ENCODE measurements around the gene SCARB2.

Gene SCARB2, protein sequence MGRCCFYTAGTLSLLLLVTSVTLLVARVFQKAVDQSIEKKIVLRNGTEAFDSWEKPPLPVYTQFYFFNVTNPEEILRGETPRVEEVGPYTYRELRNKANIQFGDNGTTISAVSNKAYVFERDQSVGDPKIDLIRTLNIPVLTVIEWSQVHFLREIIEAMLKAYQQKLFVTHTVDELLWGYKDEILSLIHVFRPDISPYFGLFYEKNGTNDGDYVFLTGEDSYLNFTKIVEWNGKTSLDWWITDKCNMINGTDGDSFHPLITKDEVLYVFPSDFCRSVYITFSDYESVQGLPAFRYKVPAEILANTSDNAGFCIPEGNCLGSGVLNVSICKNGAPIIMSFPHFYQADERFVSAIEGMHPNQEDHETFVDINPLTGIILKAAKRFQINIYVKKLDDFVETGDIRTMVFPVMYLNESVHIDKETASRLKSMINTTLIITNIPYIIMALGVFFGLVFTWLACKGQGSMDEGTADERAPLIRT

DNA sequence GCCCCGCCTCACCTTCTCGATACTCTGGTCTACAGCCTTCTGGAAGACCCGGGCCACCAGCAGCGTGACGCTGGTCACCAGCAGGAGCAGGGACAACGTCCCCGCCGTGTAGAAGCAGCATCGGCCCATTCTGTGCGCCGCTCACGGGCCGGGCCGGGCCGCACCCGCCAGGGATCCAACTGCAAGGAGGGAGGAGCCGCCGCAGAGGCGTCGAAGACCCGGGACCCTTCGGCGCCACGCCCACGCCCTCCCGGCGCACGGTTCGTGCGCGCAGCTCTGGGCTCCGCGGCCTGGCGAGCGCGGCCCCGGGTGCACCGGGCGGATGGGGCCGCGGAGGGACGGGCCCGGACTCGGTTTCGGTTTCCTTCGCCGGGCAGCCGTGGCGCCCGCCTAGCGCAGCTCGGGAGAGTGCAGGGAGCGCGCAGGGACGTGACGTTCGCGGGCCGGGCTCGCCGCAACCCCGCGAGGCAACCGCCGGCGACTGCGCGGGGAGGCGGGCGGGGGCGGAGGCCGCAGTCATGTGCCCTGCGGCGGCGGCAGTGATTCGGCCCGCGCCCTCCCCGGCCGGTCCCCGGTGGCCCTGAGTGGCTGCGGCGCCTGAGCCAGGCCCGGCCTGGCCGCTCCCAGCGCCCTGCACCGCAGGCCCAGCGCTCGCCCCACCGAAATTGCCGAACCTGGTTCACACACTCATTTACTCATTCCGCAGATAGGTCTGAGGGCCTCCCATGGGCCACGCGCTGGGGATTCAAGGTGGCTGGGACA is at the start of gene SCARB2:
TSS of gene SCARB2 (minus strand) at position 410 of the 762 bp plus-strand sequence. CDS start at position 129, 281 bp downstream.
- peak within 1 kb of the TSS; percentile 77 for H3K9ac ChIP-seq (ENCODE audit: low read length)
- no peaks in the 10 kb centered on the region for H3K36me3 ChIP-seq (ENCODE audit: control insufficient read depth, insufficient read depth, low read length)
- no peaks in the 10 kb centered on the region for H3K9me3 ChIP-seq (ENCODE audit: control insufficient read depth, low read length)
- H3K27me3 ChIP-seq (ENCODE audit: control insufficient read depth, insufficient read depth, low read length): no peaks in the 10 kb centered on the region
- H3K4me1 ChIP-seq (ENCODE audit: control insufficient read depth, insufficient read depth, low read length): peaks cover 50% of the 10 kb centered on the region
- peak within 1 kb of the TSS; percentile 67 for H3K4me3 ChIP-seq (ENCODE audit: low read length)

DNA sequence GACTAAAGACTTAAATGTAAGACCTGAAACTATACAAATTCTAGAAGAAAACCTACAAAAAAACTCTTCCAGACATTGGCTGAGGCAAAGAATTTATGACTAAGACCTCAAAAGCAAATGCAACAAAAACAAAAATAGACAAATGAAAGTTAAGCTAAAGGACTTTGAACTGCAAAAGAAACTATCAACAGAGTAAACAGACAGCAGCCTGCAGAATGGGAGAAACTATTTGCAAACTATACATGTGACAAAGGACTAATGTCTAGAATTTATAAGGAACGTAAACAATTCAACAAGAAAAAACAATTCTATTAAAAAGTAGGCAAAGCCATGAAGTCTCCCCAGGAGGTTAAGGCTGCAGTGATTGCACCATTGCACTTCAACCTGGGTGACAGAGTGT is 46.9 kb upstream of the SCARB2 start:
- Histone ChIP-seq H3K4me3 (ENCODE audit: low read length) (no peak overlapping the region), H3K4me1 (ENCODE audit: control insufficient read depth, insufficient read depth, low read length) (peaks cover 7% of the 10 kb centered on the region), H3K36me3 (ENCODE audit: control insufficient read depth, insufficient read depth, low read length) (no peaks in the 10 kb centered on the region), H3K9ac (ENCODE audit: low read length) (no peak overlapping the region), H3K9me3 (ENCODE audit: control insufficient read depth, low read length) (no peaks in the 10 kb centered on the region), H3K27me3 (ENCODE audit: control insufficient read depth, insufficient read depth, low read length) (no peaks in the 10 kb centered on the region)

DNA sequence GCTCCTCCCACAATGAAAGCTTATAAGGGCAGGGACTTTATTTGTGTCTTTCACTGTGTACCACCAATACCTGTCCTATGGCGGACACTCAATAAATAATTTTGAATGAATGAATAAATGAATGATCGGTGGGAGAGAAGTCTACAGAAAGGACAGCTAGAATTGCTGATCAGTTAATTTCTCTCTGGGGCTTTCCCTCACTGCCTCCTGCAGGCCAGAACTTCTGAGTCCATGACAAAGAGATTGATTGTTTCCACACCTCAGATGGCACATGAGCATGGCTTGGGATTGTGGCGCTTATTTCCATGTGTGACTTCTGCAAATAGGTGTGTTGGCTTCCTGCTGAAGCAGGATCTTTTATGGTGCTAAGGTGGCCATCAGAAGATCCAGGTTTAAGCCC is 44.2 kb upstream of the SCARB2 start:
- no peak overlapping the region for H3K4me3 ChIP-seq (ENCODE audit: low read length)
- no peaks in the 10 kb centered on the region for H3K36me3 ChIP-seq (ENCODE audit: control insufficient read depth, insufficient read depth, low read length)
- H3K27me3 ChIP-seq (ENCODE audit: control insufficient read depth, insufficient read depth, low read length): no peaks in the 10 kb centered on the region
- no peak overlapping the region for H3K9ac ChIP-seq (ENCODE audit: low read length)
- H3K9me3 ChIP-seq (ENCODE audit: control insufficient read depth, low read length): no peaks in the 10 kb centered on the region
- peaks cover 7% of the 10 kb centered on the region for H3K4me1 ChIP-seq (ENCODE audit: control insufficient read depth, insufficient read depth, low read length)

DNA sequence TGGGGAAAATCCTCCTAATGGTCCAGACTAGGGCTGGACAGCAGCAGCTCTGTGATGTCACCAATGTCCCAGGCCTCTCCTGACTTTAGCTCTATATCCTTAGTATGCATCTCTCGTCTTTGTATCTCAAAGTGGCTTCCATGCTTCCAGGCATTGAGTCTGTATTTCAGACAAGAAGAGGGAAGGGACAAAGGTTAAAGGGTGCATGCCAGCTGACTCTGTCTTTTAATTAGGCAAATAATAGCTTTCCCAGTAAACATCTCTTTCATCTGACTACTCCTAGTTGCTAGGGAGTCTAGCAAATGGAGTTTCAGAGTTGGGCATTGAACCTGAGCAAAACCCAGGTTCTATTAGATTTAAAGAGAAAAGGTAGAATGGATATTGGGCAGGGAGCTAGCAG is 43.3 kb upstream of the SCARB2 start:
- H3K9ac ChIP-seq (ENCODE audit: low read length): no peak overlapping the region
- H3K4me3 ChIP-seq (ENCODE audit: low read length): no peak overlapping the region
- H3K9me3 ChIP-seq (ENCODE audit: control insufficient read depth, low read length): no peaks in the 10 kb centered on the region
- H3K27me3 ChIP-seq (ENCODE audit: control insufficient read depth, insufficient read depth, low read length): no peaks in the 10 kb centered on the region
- no peaks in the 10 kb centered on the region for H3K36me3 ChIP-seq (ENCODE audit: control insufficient read depth, insufficient read depth, low read length)
- H3K4me1 ChIP-seq (ENCODE audit: control insufficient read depth, insufficient read depth, low read length): peaks cover 12% of the 10 kb centered on the region

DNA sequence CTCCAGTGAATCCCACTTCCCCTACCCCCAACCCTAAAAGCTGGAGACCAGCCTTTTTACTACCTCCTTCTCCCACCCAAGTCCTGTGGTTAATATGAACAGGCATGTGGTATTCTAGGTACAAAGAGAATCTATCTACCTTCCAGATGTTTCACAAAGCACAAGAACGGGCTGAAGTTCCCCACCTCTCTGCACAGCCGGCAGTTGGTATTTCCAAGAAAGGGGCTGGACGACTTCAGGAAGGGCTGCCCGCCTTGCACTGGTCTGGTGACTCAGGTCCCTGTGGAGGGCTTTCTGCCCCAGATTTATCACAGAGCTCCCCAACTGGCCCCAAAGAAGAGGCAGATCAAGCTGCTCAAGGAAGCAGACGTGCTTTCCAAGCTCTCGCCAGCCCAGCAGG is 42.4 kb upstream of the SCARB2 start:
- H3K27me3 ChIP-seq (ENCODE audit: control insufficient read depth, insufficient read depth, low read length): no peaks in the 10 kb centered on the region
- H3K4me3 ChIP-seq (ENCODE audit: low read length): no peak overlapping the region
- H3K9me3 ChIP-seq (ENCODE audit: control insufficient read depth, low read length): no peaks in the 10 kb centered on the region
- peaks cover 15% of the 10 kb centered on the region for H3K4me1 ChIP-seq (ENCODE audit: control insufficient read depth, insufficient read depth, low read length)
- no peak overlapping the region for H3K9ac ChIP-seq (ENCODE audit: low read length)
- H3K36me3 ChIP-seq (ENCODE audit: control insufficient read depth, insufficient read depth, low read length): no peaks in the 10 kb centered on the region

DNA sequence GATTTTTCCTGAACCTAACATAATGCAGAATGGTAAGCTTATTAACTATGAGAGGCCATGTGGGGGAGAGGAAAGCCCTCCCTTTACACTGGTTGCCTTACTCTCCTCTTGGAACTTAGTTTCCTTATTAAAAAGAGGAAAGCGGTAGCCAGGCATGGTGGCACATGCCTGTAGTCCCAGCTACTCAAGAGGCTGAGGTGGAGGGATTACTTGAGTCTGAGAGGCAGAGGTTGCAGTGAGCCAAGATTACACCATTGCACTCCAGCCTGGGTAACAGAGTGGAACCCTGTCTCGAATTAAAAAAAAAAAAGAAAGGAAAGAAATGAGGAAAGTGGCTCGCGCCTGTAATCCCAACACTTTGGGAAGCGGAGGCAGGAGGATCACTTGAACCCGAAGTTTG is 39.9 kb upstream of the SCARB2 start:
- Histone ChIP-seq H3K36me3 (ENCODE audit: control insufficient read depth, insufficient read depth, low read length) (no peaks in the 10 kb centered on the region), H3K9me3 (ENCODE audit: control insufficient read depth, low read length) (no peaks in the 10 kb centered on the region), H3K9ac (ENCODE audit: low read length) (no peak overlapping the region), H3K4me3 (ENCODE audit: low read length) (no peak overlapping the region), H3K27me3 (ENCODE audit: control insufficient read depth, insufficient read depth, low read length) (no peaks in the 10 kb centered on the region), H3K4me1 (ENCODE audit: control insufficient read depth, insufficient read depth, low read length) (peaks cover 8% of the 10 kb centered on the region)

DNA sequence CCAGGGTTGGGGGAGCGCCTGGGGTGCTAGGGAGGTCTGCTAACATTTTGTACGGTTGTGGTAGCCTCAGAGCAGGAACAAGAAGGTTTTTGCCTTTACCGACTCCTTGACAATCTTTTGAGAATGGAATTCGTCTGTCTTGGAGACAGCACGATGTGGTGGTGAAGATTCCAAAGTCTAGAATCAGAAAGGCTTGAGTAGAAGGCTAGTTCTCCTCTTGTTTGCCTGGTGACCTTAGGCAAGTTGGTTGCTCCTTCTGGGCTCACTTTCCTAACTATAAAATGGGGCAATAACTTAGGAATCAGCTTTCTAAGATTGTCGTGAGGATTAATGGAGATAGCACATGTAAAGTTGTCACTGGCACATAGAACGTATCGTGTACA is 38.6 kb upstream of the SCARB2 start:
- no peaks in the 10 kb centered on the region for H3K36me3 ChIP-seq (ENCODE audit: control insufficient read depth, insufficient read depth, low read length)
- H3K27me3 ChIP-seq (ENCODE audit: control insufficient read depth, insufficient read depth, low read length): no peaks in the 10 kb centered on the region
- H3K4me3 ChIP-seq (ENCODE audit: low read length): peak overlapping the region; percentile 88
- no peaks in the 10 kb centered on the region for H3K9me3 ChIP-seq (ENCODE audit: control insufficient read depth, low read length)
- H3K9ac ChIP-seq (ENCODE audit: low read length): peak overlapping the region; percentile 68
- H3K4me1 ChIP-seq (ENCODE audit: control insufficient read depth, insufficient read depth, low read length): peaks cover 8% of the 10 kb centered on the region

DNA sequence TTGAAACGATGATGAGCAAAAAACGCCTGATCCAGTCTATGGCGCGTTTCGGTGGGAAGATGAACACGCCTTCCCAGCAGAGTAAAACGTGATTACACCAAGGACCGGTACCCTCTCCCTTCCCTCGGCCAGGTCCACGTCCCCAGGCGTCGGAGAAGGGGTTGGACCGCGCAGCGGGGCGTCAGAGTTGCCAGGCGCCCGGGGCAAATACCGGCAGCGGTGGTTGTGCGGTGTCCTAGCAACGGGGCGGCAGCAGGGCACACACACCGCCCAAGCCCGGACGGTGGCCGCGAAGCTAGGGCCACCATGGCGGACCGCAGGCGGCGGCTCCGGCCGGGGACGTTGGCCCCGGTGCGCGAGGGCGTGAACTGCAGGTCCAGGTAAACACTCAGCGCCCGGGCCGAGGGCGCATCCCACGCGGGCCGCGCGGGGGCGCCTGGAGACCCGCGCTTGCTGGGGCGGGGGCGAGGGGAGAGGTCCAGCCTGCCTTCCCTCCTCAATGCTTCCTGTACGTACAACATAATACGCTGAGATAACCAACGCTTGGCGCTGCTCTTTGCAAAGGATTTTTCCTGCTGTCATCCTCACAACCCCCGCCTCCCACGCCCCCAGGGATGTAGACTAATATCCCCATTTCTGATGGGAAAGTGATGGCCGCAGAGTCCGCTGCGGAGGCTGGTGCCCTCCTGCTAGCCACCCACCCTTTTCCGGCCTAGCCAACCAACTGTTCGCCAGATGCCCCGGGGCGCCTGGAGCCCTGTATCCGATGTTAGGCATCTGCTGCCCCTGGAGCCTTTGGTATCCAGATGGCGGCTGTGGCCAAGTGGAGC is 38.0 kb upstream of the SCARB2 start, which contains the start of gene FAM47E:
TSS of gene FAM47E (plus strand) at position 281 of the 830 bp plus-strand sequence. CDS start at position 307, 26 bp downstream.
- Histone ChIP-seq H3K9me3 (ENCODE audit: control insufficient read depth, low read length) (no peaks in the 10 kb centered on the region), H3K27me3 (ENCODE audit: control insufficient read depth, insufficient read depth, low read length) (no peaks in the 10 kb centered on the region), H3K9ac (ENCODE audit: low read length) (peak within 1 kb of the TSS; percentile 68), H3K36me3 (ENCODE audit: control insufficient read depth, insufficient read depth, low read length) (no peaks in the 10 kb centered on the region), H3K4me3 (ENCODE audit: low read length) (peak within 1 kb of the TSS; percentile 88), H3K4me1 (ENCODE audit: control insufficient read depth, insufficient read depth, low read length) (peaks cover 8% of the 10 kb centered on the region)

DNA sequence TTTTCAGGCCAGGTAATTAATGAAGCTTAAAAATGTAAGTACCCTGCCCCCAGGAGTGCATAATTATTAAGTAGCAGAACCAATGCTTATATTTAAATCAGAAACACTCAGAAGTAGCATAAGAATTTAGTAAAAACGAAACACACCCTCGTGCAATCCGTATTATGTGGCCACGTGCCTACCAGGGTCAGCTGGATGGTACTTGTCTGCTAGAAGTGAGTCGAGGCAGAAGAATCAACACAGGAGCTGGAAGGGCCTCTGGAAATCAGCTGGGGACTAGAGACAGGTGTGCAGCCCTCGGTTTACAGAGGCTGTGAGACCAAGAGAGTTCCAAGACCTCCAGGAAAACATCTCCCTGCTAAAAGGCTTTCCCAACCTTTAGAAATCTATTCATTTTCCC is 37.3 kb upstream of the SCARB2 start:
- Histone ChIP-seq H3K4me3 (ENCODE audit: low read length) (peak overlapping the region; percentile 88), H3K9ac (ENCODE audit: low read length) (peak overlapping the region; percentile 68), H3K9me3 (ENCODE audit: control insufficient read depth, low read length) (no peaks in the 10 kb centered on the region), H3K36me3 (ENCODE audit: control insufficient read depth, insufficient read depth, low read length) (no peaks in the 10 kb centered on the region), H3K4me1 (ENCODE audit: control insufficient read depth, insufficient read depth, low read length) (peaks cover 8% of the 10 kb centered on the region), H3K27me3 (ENCODE audit: control insufficient read depth, insufficient read depth, low read length) (no peaks in the 10 kb centered on the region)

DNA sequence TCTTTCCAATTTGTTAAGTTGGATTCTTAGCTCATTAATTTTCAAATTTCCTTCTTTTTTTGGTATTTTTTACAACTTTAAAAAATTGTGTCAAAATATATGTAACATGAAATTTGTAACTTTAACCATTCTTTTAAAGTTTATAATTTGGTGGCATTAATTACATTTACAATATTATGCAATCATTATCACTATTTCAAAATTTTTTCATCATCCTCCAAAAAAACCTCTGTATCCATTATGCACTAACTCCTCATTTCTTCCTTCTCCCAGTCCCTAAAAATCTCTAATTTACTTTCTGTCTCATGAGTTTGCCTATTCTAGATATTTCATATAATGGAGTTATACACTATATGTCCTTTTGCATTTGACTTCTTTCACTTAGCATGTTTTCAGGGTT is 33.2 kb upstream of the SCARB2 start:
- H3K36me3 ChIP-seq (ENCODE audit: control insufficient read depth, insufficient read depth, low read length): no peaks in the 10 kb centered on the region
- no peaks in the 10 kb centered on the region for H3K27me3 ChIP-seq (ENCODE audit: control insufficient read depth, insufficient read depth, low read length)
- no peaks in the 10 kb centered on the region for H3K9me3 ChIP-seq (ENCODE audit: control insufficient read depth, low read length)
- H3K9ac ChIP-seq (ENCODE audit: low read length): no peak overlapping the region
- H3K4me1 ChIP-seq (ENCODE audit: control insufficient read depth, insufficient read depth, low read length): peaks cover 2% of the 10 kb centered on the region
- no peak overlapping the region for H3K4me3 ChIP-seq (ENCODE audit: low read length)

DNA sequence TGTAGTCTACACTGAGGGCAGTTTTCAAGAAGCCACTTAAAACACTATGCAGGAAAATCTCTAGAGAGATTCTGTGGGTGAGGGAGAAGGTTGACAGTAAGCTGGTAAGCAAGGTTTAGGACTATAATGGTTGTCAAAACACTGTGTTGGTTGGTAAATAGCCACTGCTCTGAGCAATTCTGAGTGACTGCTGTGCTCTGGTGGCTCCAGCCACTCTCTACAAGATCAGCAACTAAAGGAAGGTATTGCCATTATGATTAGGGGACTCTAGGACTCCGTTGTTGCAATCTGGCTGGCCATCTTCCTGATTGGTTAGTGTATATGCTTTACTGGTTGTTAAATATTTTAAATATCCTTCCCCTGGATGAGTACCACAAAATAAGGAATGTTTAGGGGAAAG is 32.4 kb upstream of the SCARB2 start:
- no peaks in the 10 kb centered on the region for H3K27me3 ChIP-seq (ENCODE audit: control insufficient read depth, insufficient read depth, low read length)
- H3K9me3 ChIP-seq (ENCODE audit: control insufficient read depth, low read length): no peaks in the 10 kb centered on the region
- no peak overlapping the region for H3K9ac ChIP-seq (ENCODE audit: low read length)
- H3K36me3 ChIP-seq (ENCODE audit: control insufficient read depth, insufficient read depth, low read length): no peaks in the 10 kb centered on the region
- H3K4me1 ChIP-seq (ENCODE audit: control insufficient read depth, insufficient read depth, low read length): no peaks in the 10 kb centered on the region
- no peak overlapping the region for H3K4me3 ChIP-seq (ENCODE audit: low read length)

All from mucosa of stomach (tissue), 1 donor.